ENCODE measurements around the gene TACR1.

The TACR1 gene

GRCh38 chr2:75100801-75101151 is 98.5 kb downstream of the TACR1 start:
- Histone ChIP-seq H3K36me3 (ENCODE audit: control insufficient read depth, insufficient read depth, low read length) (no peaks in the 10 kb centered on the region), H3K4me3 (ENCODE audit: low read depth, low read length) (no peak overlapping the region), H3K4me1 (ENCODE audit: control insufficient read depth, insufficient read depth, low read length) (no peaks in the 10 kb centered on the region), H3K9ac (ENCODE audit: low read depth, low read length) (no peak overlapping the region), H3K27me3 (ENCODE audit: control insufficient read depth, insufficient read depth, low read length) (no peaks in the 10 kb centered on the region), H3K9me3 (ENCODE audit: control insufficient read depth, insufficient read depth, low read length) (no peaks in the 10 kb centered on the region)

- H3K9ac ChIP-seq (ENCODE audit: low read depth, low read length), result no peak overlapping the region
- H3K4me3 ChIP-seq (ENCODE audit: low read depth, low read length), result no peak overlapping the region
- H3K27me3 ChIP-seq (ENCODE audit: control insufficient read depth, insufficient read depth, low read length), result no peaks in the 10 kb centered on the region
Observed at GRCh38 chr2:75100011-75100800, 99.1 kb downstream of the TACR1 start.

DNA sequence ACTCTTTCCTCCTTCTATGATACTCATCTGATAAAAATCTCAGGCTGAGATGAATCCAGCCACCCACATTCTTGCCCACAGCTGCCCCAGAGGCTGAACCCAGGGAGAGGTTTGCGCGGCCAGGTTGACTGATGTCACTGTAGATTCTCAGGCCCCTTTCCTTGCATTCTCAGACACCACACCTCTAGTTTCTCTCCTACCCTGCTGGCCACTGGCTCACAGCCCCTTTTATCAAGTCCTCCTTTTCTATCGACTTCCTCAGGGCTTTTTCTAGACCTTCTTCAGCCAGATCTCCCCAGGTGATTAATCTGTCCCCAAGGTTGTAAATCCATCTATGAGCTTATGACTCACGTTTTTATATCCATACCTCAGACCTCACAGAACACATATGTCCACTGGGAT is 99.8 kb downstream of the TACR1 start:
- H3K36me3 ChIP-seq (ENCODE audit: control insufficient read depth, insufficient read depth, low read length), result no peaks in the 10 kb centered on the region
- H3K4me3 ChIP-seq (ENCODE audit: low read depth, low read length), result no peak overlapping the region
- no peaks in the 10 kb centered on the region for H3K27me3 ChIP-seq (ENCODE audit: control insufficient read depth, insufficient read depth, low read length)

More at GRCh38 chr2:75100011-75100800, 99.1 kb downstream of the TACR1 start:
- no peaks in the 10 kb centered on the region for H3K36me3 ChIP-seq (ENCODE audit: control insufficient read depth, insufficient read depth, low read length)
- no peaks in the 10 kb centered on the region for H3K4me1 ChIP-seq (ENCODE audit: control insufficient read depth, insufficient read depth, low read length)
- no peaks in the 10 kb centered on the region for H3K9me3 ChIP-seq (ENCODE audit: control insufficient read depth, insufficient read depth, low read length)

DNA sequence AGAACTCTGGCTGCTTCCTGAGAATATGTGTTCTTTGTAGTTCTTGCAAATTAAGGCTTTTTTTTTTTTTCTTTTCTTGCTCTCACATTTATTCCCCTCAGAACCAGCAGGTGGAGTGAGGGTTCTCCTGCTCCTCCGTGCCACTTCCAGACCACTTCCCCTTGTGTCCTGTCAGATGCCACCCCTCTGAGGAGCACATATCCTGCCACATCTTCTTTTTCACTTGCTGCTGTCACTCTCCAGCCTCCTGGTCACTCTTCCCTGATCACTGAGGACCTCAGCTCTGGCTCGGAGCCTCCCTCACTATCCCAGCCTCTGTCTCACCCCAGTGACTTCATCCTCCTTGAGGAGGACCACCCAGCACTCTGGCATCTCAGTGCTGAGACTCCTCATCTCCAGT is 100.5 kb downstream of the TACR1 start:
- Histone ChIP-seq H3K4me1 (ENCODE audit: control insufficient read depth, insufficient read depth, low read length) (no peaks in the 10 kb centered on the region), H3K4me3 (ENCODE audit: low read depth, low read length) (no peak overlapping the region), H3K27me3 (ENCODE audit: control insufficient read depth, insufficient read depth, low read length) (no peaks in the 10 kb centered on the region), H3K36me3 (ENCODE audit: control insufficient read depth, insufficient read depth, low read length) (no peaks in the 10 kb centered on the region), H3K9me3 (ENCODE audit: control insufficient read depth, insufficient read depth, low read length) (no peaks in the 10 kb centered on the region), H3K9ac (ENCODE audit: low read depth, low read length) (no peak overlapping the region)

More for the DNA sequence above, 99.8 kb downstream of the TACR1 start:
- Histone ChIP-seq H3K4me1 (ENCODE audit: control insufficient read depth, insufficient read depth, low read length) (no peaks in the 10 kb centered on the region), H3K9me3 (ENCODE audit: control insufficient read depth, insufficient read depth, low read length) (no peaks in the 10 kb centered on the region), H3K9ac (ENCODE audit: low read depth, low read length) (no peak overlapping the region)

DNA sequence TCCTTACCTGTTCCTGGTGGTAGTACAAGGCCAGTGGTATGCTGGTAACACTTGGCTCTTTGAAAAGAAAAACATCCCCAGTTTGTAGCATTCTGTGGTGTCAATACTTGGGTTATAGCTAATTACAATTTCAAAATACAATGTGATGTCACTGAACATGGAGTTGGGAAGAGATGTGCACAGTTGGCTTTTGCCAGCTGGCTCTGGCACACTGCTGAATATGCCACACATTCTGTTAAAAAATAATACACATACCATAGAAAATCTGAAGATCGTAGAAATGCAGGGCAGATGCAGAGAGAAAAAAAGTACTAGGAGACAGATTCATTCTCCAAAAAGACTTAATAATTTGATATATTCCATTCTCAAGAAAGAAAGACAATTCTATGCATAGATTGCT is 101.5 kb downstream of the TACR1 start:
- no peaks in the 10 kb centered on the region for H3K4me1 ChIP-seq (ENCODE audit: control insufficient read depth, insufficient read depth, low read length)
- no peaks in the 10 kb centered on the region for H3K36me3 ChIP-seq (ENCODE audit: control insufficient read depth, insufficient read depth, low read length)
- H3K27me3 ChIP-seq (ENCODE audit: control insufficient read depth, insufficient read depth, low read length), result no peaks in the 10 kb centered on the region
- H3K9me3 ChIP-seq (ENCODE audit: control insufficient read depth, insufficient read depth, low read length), result no peaks in the 10 kb centered on the region
- H3K4me3 ChIP-seq (ENCODE audit: low read depth, low read length), result no peak overlapping the region
- H3K9ac ChIP-seq (ENCODE audit: low read depth, low read length), result no peak overlapping the region

DNA sequence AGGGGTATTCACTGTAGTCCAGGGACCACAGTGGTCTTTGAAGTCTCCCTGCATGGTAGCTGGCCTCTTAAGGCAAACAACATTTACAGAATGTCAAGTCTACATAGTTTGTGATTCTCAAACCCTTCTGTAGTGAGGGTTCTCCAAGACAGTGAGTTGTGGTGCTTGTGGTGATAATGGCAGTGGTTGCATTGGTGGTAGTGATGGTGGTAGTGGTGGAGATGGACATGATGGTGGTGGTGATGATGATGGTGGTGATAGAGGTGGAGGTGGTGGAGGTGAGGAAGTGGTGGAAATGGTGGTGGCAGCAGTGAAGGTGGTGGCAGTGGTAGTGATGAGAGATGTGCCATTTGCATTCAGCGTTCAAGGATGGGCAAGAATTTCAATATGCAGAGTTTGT is 104.9 kb downstream of the TACR1 start:
- Histone ChIP-seq H3K4me3 (ENCODE audit: low read depth, low read length) (no peak overlapping the region), H3K9ac (ENCODE audit: low read depth, low read length) (no peak overlapping the region), H3K9me3 (ENCODE audit: control insufficient read depth, insufficient read depth, low read length) (no peaks in the 10 kb centered on the region), H3K27me3 (ENCODE audit: control insufficient read depth, insufficient read depth, low read length) (no peaks in the 10 kb centered on the region), H3K36me3 (ENCODE audit: control insufficient read depth, insufficient read depth, low read length) (no peaks in the 10 kb centered on the region), H3K4me1 (ENCODE audit: control insufficient read depth, insufficient read depth, low read length) (no peaks in the 10 kb centered on the region)

GRCh38 chr2:75090770-75091515 is 108.4 kb downstream of the TACR1 start:
- Histone ChIP-seq H3K9me3 (ENCODE audit: control insufficient read depth, insufficient read depth, low read length) (no peaks in the 10 kb centered on the region), H3K36me3 (ENCODE audit: control insufficient read depth, insufficient read depth, low read length) (no peaks in the 10 kb centered on the region), H3K9ac (ENCODE audit: low read depth, low read length) (no peak overlapping the region), H3K4me3 (ENCODE audit: low read depth, low read length) (no peak overlapping the region), H3K4me1 (ENCODE audit: control insufficient read depth, insufficient read depth, low read length) (no peaks in the 10 kb centered on the region), H3K27me3 (ENCODE audit: control insufficient read depth, insufficient read depth, low read length) (no peaks in the 10 kb centered on the region)

- no peaks in the 10 kb centered on the region for H3K27me3 ChIP-seq (ENCODE audit: control insufficient read depth, insufficient read depth, low read length)
- no peaks in the 10 kb centered on the region for H3K4me1 ChIP-seq (ENCODE audit: control insufficient read depth, insufficient read depth, low read length)
- no peak overlapping the region for H3K9ac ChIP-seq (ENCODE audit: low read depth, low read length)
- no peaks in the 10 kb centered on the region for H3K36me3 ChIP-seq (ENCODE audit: control insufficient read depth, insufficient read depth, low read length)
- H3K9me3 ChIP-seq (ENCODE audit: control insufficient read depth, insufficient read depth, low read length), result no peaks in the 10 kb centered on the region
- no peak overlapping the region for H3K4me3 ChIP-seq (ENCODE audit: low read depth, low read length)
Observed at GRCh38 chr2:75089471-75089870, 109.8 kb downstream of the TACR1 start.

GRCh38 chr2:75088791-75089190 is 110.5 kb downstream of the TACR1 start:
- H3K9ac ChIP-seq (ENCODE audit: low read depth, low read length), result no peak overlapping the region
- H3K4me3 ChIP-seq (ENCODE audit: low read depth, low read length), result no peak overlapping the region

GRCh38 chr2:75087736-75088135 is 111.6 kb downstream of the TACR1 start:
- H3K36me3 ChIP-seq (ENCODE audit: control insufficient read depth, insufficient read depth, low read length), result no peaks in the 10 kb centered on the region
- no peaks in the 10 kb centered on the region for H3K9me3 ChIP-seq (ENCODE audit: control insufficient read depth, insufficient read depth, low read length)
- no peaks in the 10 kb centered on the region for H3K4me1 ChIP-seq (ENCODE audit: control insufficient read depth, insufficient read depth, low read length)
- no peaks in the 10 kb centered on the region for H3K27me3 ChIP-seq (ENCODE audit: control insufficient read depth, insufficient read depth, low read length)
- no peak overlapping the region for H3K4me3 ChIP-seq (ENCODE audit: low read depth, low read length)
- H3K9ac ChIP-seq (ENCODE audit: low read depth, low read length), result no peak overlapping the region

More at GRCh38 chr2:75088791-75089190, 110.5 kb downstream of the TACR1 start:
- Histone ChIP-seq H3K4me1 (ENCODE audit: control insufficient read depth, insufficient read depth, low read length) (no peaks in the 10 kb centered on the region), H3K9me3 (ENCODE audit: control insufficient read depth, insufficient read depth, low read length) (no peaks in the 10 kb centered on the region), H3K27me3 (ENCODE audit: control insufficient read depth, insufficient read depth, low read length) (no peaks in the 10 kb centered on the region), H3K36me3 (ENCODE audit: control insufficient read depth, insufficient read depth, low read length) (no peaks in the 10 kb centered on the region)

DNA sequence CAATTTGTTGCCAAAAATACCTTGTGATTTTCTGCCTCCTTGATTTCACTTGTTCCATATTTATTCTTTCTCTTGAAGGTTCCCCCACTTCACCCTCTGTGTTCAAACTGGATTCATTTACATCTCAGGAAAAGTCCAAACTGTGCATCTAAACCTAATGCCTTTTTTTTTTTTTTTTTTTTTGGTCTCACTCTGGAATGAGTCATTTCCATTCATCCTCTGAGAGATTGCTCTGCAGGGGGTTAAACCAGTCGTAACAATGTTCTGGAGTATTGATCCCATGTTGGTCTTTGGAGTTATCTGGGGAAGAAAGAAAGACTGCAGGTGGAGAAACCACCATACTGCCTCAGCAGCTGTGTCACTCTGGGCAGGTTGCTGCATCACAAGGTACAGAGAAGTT is 119.7 kb downstream of the TACR1 start:
- H3K4me3 ChIP-seq (ENCODE audit: low read depth, low read length), result no peak overlapping the region
- no peaks in the 10 kb centered on the region for H3K36me3 ChIP-seq (ENCODE audit: control insufficient read depth, insufficient read depth, low read length)
- H3K9ac ChIP-seq (ENCODE audit: low read depth, low read length), result no peak overlapping the region
- H3K9me3 ChIP-seq (ENCODE audit: control insufficient read depth, insufficient read depth, low read length), result no peaks in the 10 kb centered on the region
- no peaks in the 10 kb centered on the region for H3K4me1 ChIP-seq (ENCODE audit: control insufficient read depth, insufficient read depth, low read length)
- H3K27me3 ChIP-seq (ENCODE audit: control insufficient read depth, insufficient read depth, low read length), result no peaks in the 10 kb centered on the region

DNA sequence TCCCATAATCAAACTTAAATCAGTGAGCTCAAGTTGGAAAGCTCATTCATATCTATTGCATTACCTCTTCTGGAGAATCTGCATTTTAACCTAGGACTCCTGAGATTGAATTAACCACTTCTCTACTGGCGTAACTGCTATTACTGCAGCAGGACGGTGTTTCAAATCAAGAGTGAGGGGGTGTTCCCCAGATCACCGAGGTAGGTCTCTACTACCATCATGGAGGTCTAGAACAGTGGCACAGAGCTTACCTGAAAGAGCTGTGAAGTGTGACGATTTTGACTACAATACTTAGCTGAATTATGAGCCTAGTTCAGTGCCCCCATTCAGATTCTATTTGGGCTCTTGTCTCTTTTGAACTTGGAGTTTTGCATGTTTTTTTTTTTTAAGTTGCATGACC is 121.4 kb downstream of the TACR1 start:
- Histone ChIP-seq H3K36me3 (ENCODE audit: control insufficient read depth, insufficient read depth, low read length) (no peaks in the 10 kb centered on the region), H3K4me1 (ENCODE audit: control insufficient read depth, insufficient read depth, low read length) (no peaks in the 10 kb centered on the region), H3K27me3 (ENCODE audit: control insufficient read depth, insufficient read depth, low read length) (no peaks in the 10 kb centered on the region), H3K9me3 (ENCODE audit: control insufficient read depth, insufficient read depth, low read length) (no peaks in the 10 kb centered on the region), H3K9ac (ENCODE audit: low read depth, low read length) (no peak overlapping the region), H3K4me3 (ENCODE audit: low read depth, low read length) (no peak overlapping the region)

Measured in iPS-15b (cell line).